ENCODE measurements around the gene MKS1. TPM values are rescaled to one million over a fixed set of nuclear protein-coding genes. Genes with fewer than 3 reads are reported as not detected.

Gene MKS1
- total and polyA plus RNA-seq, 2 donors (not counting 3 experiments of a cell fraction or from before 2014, with no cell fraction given), result 12.2 to 13.2 TPM

GRCh38 chr17:58233543-58233942, 14.5 kb upstream of the MKS1 start:
- no peaks in the 10 kb centered on the region for H3K79me2 ChIP-seq (ENCODE audit: control insufficient read depth, insufficient read depth, low read length)
- CTCF ChIA-PET, result interaction anchor here (1.2 kb wide), 1 partner anchor 14 kb away, joined by 4 read pairs; the partner anchor contains the start of gene MKS1
- H3K27me3 ChIP-seq (ENCODE audit: control insufficient read depth in 2 of 2, insufficient read depth in 2 of 2, low read length in 2 of 2), result peaks cover 11 to 22% of the 10 kb centered on the region in 2 experiments
- no peak overlapping the region for H2AFZ ChIP-seq (ENCODE audit: low read depth, low read length)
- H3K27ac ChIP-seq (ENCODE audit: insufficient read depth, low read depth, low read length), result no peak overlapping the region
- POLR2A ChIA-PET, result no interaction called here
- intact Hi-C loops (cut with micrococcal nuclease) (no loop called here), dilution Hi-C loops (cut with MboI; ENCODE audit: extremely low pct_ligation_motif_present, low sequenced_read_pairs) (no loop called here)
- no peaks in the 10 kb centered on the region for H3K9me3 ChIP-seq (replicated peaks; ENCODE audit: control insufficient read depth, insufficient read depth, low read length)
- TF ChIP-seq FOS (IDR thresholded peaks at IDR 0.05; ENCODE audit: borderline replicate concordance, insufficient read depth, low read length), result no peak
- no peak for TF ChIP-seq POLR2AphosphoS5 (IDR thresholded peaks at IDR 0.05; ENCODE audit: insufficient read depth, low read depth, low read length)
- no peak for TF ChIP-seq MAX (IDR thresholded peaks at IDR 0.05; ENCODE audit: insufficient read depth, insufficient read length)
- TF ChIP-seq CTCF (IDR thresholded peaks at IDR 0.05; ENCODE audit: extremely low read depth in 1 of 2, insufficient read depth in 1 of 2, low read depth in 1 of 2, low read length in 2 of 2), result no peak
- no peak for TF ChIP-seq JUN (IDR thresholded peaks at IDR 0.05; ENCODE audit: borderline replicate concordance, insufficient read depth, insufficient read length, low read depth)
- TF ChIP-seq POLR2A (IDR thresholded peaks at IDR 0.05; ENCODE audit: low read depth, low read length), result no peak
- TF ChIP-seq MYC (IDR thresholded peaks at IDR 0.05; ENCODE audit: low read depth, low read length), result no peak
- no peak for TF ChIP-seq GATA2 (IDR thresholded peaks at IDR 0.05; ENCODE audit: insufficient read depth, insufficient read length, low read depth, low read length)
- TF ChIP-seq EZH2 (IDR thresholded peaks at IDR 0.05; ENCODE audit: borderline replicate concordance, low read depth, low read length, severe bottlenecking), result no peak
- no peak overlapping the region for H3K4me2 ChIP-seq (ENCODE audit: insufficient read depth, low read length)
- H4K20me1 ChIP-seq (replicated peaks; ENCODE audit: control insufficient read depth, extremely low read depth, insufficient read depth, low read length), result no peaks in the 10 kb centered on the region
- H3K9ac ChIP-seq (replicated peaks; ENCODE audit: extremely low read depth, insufficient read depth, low read length), result no peak overlapping the region
- H3K36me3 ChIP-seq (ENCODE audit: control insufficient read depth in 2 of 2, extremely low read depth in 1 of 2, insufficient read depth in 2 of 2, low read length in 2 of 2), result no peaks in the 10 kb centered on the region
- FAIRE-seq (no peak), DNase-seq (ENCODE audit: low read depth, low spot score) (no peak)
- BruUV-seq (replicated peaks), result no TSS peak
- H3K4me1 ChIP-seq (ENCODE audit: control insufficient read depth, extremely low read depth, insufficient read depth, low read length), result no peaks in the 10 kb centered on the region
- no peaks in the 10 kb centered on the region for H3K9me1 ChIP-seq (replicated peaks; ENCODE audit: control insufficient read depth, extremely low read depth, insufficient read depth, low read length)
- no peak overlapping the region for H3K4me3 ChIP-seq (replicated peaks in 1 of 3; ENCODE audit: insufficient read depth in 1 of 3, low read depth in 1 of 3, low read length in 3 of 3)
